ENCODE data around the gene HDAC11. TPM values are rescaled to one million over a fixed set of nuclear protein-coding genes. Genes with fewer than 3 reads are reported as not detected.

Gene HDAC11
- total and polyA plus RNA-seq, 2 of the 4 experiments (the other 2 are of a cell fraction), result 9.1 to 11.4 TPM

DNA sequence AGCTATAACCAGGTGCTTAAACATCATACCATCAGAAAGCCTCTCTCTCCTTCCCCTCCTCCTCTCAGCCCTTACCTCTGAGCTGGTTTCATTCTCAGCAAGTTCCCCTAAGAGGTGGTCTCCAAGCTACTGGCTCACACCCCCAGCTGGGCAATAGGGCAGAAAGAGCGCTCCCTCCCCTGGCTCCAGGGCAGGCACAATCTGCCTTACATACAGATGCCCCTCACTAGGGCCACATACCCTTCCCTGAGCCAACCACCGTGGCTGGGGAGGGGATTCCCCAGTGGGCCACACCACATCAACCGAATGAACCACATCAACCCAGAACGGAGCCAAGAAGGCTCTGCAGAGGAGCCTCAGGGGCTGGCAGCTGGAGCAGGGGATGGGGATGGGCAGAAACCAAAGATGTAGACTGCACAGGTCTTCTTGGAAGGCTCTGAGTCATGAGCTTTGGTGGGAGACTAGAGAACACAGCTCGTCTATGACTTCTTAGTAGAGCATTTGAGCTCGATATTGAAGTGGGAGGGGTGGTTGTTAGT is 64.3 kb downstream of the HDAC11 start:
- Histone ChIP-seq H2AK5ac (ENCODE audit: low read depth, low read length) (peak overlapping the region; percentile 11), H3K9me3 (ENCODE audit: control insufficient read depth, insufficient read depth, low read length) (0 out of 2 replicates have a peak, but pooled peaks cover 3% of the 10 kb centered on the region), H3K4ac (ENCODE audit: low read depth, low read length) (peak overlapping the region; percentile 81), H3K27me3 (ENCODE audit: control insufficient read depth, insufficient read depth, low read length) (no peaks in the 10 kb centered on the region; the same call in 1 of the 2 replicates), H4K91ac (ENCODE audit: insufficient read depth, low read depth, low read length) (peak overlapping the region; percentile 87), H2BK15ac (ENCODE audit: low read depth, low read length) (peak overlapping the region; percentile 72; the same call in 2 of the 3 replicates), H3K9me1 (ENCODE audit: insufficient read depth, low read length) (peaks cover 17% of the 10 kb centered on the region), H4K20me1 (ENCODE audit: insufficient read depth, low read length) (no peaks in the 10 kb centered on the region), H3K18ac (ENCODE audit: low read depth, low read length) (peak overlapping the region; percentile 61), H3K23ac (ENCODE audit: low read depth, low read length) (peak overlapping the region; percentile 52; the same call in 1 of the 2 replicates), H4K8ac (ENCODE audit: low read depth in 2 of 2, low read length in 2 of 2) (peak overlapping the region; percentile 22 to 50; a peak in 3 of 4 replicates), H2BK5ac (ENCODE audit: low read depth, low read length, poor library complexity, severe bottlenecking) (peak overlapping the region; percentile 21), H2AFZ (replicated peaks; ENCODE audit: low read length, poor library complexity) (peak overlapping the region; percentile 58), H3K14ac (replicated peaks; ENCODE audit: low read depth, low read length) (peak overlapping the region; percentile 65; the same call in 1 of the 2 replicates), H3K27ac (ENCODE audit: insufficient read depth, low read length) (no peak overlapping the region; the same call in 1 of the 2 replicates), H3K4me2 (ENCODE audit: low read depth, low read length) (no peak overlapping the region), H3K4me3 (ENCODE audit: insufficient read depth, low read depth, low read length) (no peak overlapping the region), H3K79me1 (ENCODE audit: low read depth in 1 of 2, low read length in 2 of 2) (no peaks in the 10 kb centered on the region), H2BK20ac (ENCODE audit: low read depth, low read length) (peak overlapping the region; percentile 98), H2AK9ac (replicated peaks; ENCODE audit: low read depth, low read length, poor library complexity) (peak overlapping the region; percentile 66), H3K36me3 (ENCODE audit: control insufficient read depth, insufficient read depth, low read length) (no peaks in the 10 kb centered on the region), H2BK120ac (ENCODE audit: low read depth, low read length) (peak overlapping the region; percentile 97), H3K9ac (ENCODE audit: low read depth, low read length) (no peak overlapping the region), H3K56ac (ENCODE audit: extremely low read depth, insufficient read depth, low read length) (no peak overlapping the region; the same call in 1 of the 2 replicates), H4K5ac (ENCODE audit: low read depth, low read length) (no peak overlapping the region), H3K4me1 (ENCODE audit: control insufficient read depth, insufficient read depth, low read length) (peaks cover 25% of the 10 kb centered on the region)
- CTCF ChIA-PET, result interaction anchor here (1.1 kb wide), 1 partner anchor 16 kb away, joined by 3 read pairs; no protein-coding TSS in a partner anchor
- in situ Hi-C loops (cut with MboI; ENCODE audit: low sequenced_read_pairs) (no loop called here), dilution Hi-C loops (cut with HindIII; ENCODE audit: low sequenced_read_pairs, unreplicated experiment) (no loop called here), intact Hi-C loops (cut with micrococcal nuclease) (no loop called here)
- no peak for TF ChIP-seq SMC3 (IDR thresholded peaks at IDR 0.05; ENCODE audit: low read depth, low read length)
- peak; percentile 25; the same call in 1 of the 2 replicates for TF ChIP-seq FOS (IDR thresholded peaks at IDR 0.05; ENCODE audit: low read depth, low read length)
- BruUV-seq (replicated peaks), result no TSS peak
- WGBS, 2 experiments (ENCODE audit: extremely low coverage in 2 of 2, insufficient read length in 1 of 2), result no CpG with 5 or more reads among the region's 6 CpGs
- POLR2A ChIA-PET (ENCODE audit: unreplicated experiment), result no interaction called here
- ATAC-seq (ENCODE audit: low read depth) (no peak), DNase-seq (peak; percentile 78)

All from IMR-90 (cell line).